ENCODE results near the gene EMC8.

- TF ChIP-seq POLR2A (IDR thresholded peaks at IDR 0.05; ENCODE audit: low read length): no peak
- no peak for TF ChIP-seq GATA1 (IDR thresholded peaks at IDR 0.05; ENCODE audit: low read depth, low read length)
These were observed 35.9 kb upstream of the EMC8 start for GRCh38 chr16:85835227-85835751.
